Measurements from ENCODE around the gene ADCK1.

ADCK1 gene, protein sequence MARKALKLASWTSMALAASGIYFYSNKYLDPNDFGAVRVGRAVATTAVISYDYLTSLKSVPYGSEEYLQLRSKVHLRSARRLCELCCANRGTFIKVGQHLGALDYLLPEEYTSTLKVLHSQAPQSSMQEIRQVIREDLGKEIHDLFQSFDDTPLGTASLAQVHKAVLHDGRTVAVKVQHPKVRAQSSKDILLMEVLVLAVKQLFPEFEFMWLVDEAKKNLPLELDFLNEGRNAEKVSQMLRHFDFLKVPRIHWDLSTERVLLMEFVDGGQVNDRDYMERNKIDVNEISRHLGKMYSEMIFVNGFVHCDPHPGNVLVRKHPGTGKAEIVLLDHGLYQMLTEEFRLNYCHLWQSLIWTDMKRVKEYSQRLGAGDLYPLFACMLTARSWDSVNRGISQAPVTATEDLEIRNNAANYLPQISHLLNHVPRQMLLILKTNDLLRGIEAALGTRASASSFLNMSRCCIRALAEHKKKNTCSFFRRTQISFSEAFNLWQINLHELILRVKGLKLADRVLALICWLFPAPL

DNA sequence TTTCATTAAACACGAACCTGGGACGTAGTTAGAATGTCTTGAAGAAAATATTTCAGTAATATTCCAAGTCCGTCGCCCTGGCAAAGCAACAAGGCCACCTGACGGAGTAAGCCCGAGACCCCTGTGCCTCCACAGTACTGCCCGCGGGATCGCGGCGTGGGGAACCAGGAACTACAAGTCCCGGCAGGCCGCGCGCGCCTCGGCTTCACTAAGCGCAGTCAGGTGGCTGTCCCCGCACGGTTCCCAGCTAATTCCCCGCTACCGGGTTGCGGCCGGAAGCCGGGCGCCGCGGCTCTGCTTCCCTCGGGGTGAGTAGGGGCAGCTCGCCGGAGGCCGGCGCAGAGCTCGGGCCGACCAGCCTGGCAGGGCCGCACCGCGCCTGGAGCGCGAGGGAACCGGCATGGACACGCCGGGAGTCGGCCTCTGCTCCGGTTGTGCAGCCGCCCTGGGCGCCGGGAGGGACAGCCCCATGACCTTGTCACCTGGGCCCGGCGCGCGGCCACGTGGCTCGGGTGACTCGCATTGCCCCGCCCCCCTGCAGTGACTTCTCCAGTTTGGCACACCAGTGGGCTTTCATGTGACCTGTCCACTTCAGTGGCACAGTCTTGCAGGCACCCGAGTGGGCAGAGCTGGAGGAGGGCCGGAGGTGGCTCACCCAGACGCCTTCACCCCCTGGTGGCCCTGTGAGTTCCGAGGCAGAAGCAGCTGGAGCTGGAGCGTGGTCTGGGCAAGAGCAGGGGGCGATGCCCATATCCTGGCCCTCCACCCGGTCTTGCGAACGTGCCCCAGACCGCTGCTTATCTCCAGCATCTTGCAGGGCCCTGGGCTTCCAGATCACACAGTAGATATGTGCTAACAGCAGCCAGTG is at the start of gene ADCK1:
Gene ADCK1, plus strand, starts transcription at position 247 of the 868 bp plus-strand sequence. CDS start 18,870 bp downstream, outside the sequence.
- in situ Hi-C loops (cut with HindIII; ENCODE audit: low sequenced_read_pairs) = no loop called here
- DNase-seq (ENCODE audit: low read depth) = peak; percentile 11
- TF ChIP-seq, protein P1, sequence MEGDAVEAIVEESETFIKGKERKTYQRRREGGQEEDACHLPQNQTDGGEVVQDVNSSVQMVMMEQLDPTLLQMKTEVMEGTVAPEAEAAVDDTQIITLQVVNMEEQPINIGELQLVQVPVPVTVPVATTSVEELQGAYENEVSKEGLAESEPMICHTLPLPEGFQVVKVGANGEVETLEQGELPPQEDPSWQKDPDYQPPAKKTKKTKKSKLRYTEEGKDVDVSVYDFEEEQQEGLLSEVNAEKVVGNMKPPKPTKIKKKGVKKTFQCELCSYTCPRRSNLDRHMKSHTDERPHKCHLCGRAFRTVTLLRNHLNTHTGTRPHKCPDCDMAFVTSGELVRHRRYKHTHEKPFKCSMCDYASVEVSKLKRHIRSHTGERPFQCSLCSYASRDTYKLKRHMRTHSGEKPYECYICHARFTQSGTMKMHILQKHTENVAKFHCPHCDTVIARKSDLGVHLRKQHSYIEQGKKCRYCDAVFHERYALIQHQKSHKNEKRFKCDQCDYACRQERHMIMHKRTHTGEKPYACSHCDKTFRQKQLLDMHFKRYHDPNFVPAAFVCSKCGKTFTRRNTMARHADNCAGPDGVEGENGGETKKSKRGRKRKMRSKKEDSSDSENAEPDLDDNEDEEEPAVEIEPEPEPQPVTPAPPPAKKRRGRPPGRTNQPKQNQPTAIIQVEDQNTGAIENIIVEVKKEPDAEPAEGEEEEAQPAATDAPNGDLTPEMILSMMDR (IDR thresholded peaks at IDR 0.05; ENCODE audit: low read depth, low read length, missing control alignments) = peak; percentile 26
- peak within 1 kb of the TSS; percentile 74 for H3K4me3 ChIP-seq (ENCODE audit: low read depth, low read length)

DNA sequence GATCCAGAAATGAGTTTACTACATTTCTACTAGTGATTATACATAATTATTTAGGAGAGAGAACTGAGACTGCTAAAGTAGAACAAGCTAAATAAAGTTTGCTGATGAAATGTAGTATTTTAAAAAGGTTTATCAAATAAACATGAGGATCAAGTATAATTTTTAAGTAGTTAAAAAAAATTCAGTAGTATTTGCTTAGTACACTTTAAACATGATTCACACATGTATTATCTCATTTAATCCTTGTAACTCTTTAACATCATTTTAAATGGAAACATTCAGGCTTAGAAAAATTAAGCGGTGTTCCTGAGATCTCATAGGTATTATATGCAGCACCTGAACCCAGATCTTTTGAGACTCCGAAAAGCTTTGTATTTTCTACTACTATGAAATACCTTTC is 47.6 kb upstream of the ADCK1 start:
- in situ Hi-C loops (cut with HindIII; ENCODE audit: low sequenced_read_pairs) = no loop called here
- H3K4me3 ChIP-seq (ENCODE audit: low read depth, low read length) = no peak overlapping the region
- DNase-seq (ENCODE audit: low read depth) = no peak
- TF ChIP-seq, protein P1 (IDR thresholded peaks at IDR 0.05; ENCODE audit: low read depth, low read length, missing control alignments) = no peak

DNA sequence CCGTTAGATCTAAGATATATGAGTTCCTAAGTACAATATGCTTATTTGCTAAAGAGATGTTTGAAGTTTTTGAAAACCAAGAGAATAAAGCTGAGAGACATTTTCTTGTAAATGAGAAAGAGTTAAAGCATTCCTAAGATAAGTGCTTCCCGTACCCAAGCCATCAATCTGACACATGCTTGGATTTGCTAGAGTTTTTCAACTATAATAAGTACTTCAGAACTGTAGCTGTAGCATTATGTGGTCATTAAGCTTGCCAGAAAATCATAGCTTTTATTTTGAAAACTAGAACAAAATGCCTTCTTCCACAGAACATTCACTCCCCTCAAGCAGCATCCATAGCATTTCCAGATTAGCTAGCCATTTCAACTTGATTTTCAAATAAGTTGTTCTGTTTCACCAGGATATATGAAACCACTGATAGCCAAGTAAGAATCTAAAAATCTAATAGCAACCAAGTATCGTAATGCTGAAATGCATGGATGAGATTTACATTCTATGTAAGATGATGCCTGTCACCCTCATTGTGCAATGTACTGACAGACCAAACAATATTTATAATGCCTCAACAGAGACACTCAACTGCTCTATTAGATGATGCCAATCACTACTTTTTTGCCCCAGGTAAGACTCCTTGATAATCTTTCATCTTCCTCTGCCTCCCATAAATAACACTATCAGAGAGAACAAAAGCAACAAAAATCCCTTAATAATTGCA is 47.0 kb upstream of the ADCK1 start:
- in situ Hi-C loops (cut with HindIII; ENCODE audit: low sequenced_read_pairs) = no loop called here

DNA sequence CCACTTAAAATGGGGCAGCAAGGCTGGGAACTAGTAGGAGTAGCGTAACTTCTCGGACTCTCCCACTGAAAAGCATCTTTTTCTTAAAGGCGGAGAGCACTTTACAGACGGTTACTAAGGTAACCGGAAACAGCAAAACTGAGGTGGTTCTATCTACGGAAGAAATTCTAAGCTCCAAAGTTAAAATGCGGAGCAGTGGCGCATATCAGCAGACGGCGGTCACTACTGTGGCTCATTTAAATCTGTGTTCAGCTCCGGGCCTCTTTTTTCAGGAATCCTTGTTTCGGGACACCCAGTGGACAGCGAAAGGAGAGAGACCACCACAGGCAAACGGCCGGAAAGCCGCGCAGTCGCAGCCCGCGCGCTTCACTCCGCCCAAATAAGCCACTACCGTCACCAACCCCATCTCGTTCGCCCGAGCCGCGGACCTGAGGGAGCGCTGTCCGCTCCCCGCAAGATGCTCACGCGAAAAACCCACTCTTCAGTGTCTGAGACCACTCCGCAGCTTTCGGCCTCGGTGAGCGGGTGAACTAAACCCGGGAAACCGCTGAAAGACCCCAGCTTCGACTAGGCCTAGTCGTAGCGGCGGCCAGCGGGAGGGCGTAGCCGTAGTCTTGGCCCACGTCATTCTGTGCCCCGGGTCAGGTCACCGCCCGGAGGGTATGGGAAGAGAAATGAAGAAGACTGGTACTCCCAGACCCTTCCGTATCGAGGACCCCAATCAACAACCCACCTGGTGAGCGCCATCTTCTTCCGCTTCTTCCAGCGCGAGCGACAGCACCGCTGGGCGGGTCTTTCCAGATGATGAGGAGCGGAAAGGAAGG is 39.3 kb upstream of the ADCK1 start, which contains the start of gene SNW1:
Gene SNW1, minus strand, starts transcription at position 776 of the 824 bp plus-strand sequence. Its CDS starts 29 bp downstream, at position 747.
- in situ Hi-C loops (cut with HindIII; ENCODE audit: low sequenced_read_pairs) = no loop called here
- peak within 1 kb of the TSS; percentile 89 for H3K4me3 ChIP-seq (ENCODE audit: low read depth, low read length)
- TF ChIP-seq, protein P1 (IDR thresholded peaks at IDR 0.05; ENCODE audit: low read depth, low read length, missing control alignments) = no peak
- peak; percentile 87 for DNase-seq (ENCODE audit: low read depth)

More for the DNA sequence above, 47.0 kb upstream of the ADCK1 start:
- no peak overlapping the region for H3K4me3 ChIP-seq (ENCODE audit: low read depth, low read length)
- no peak for DNase-seq (ENCODE audit: low read depth)
- TF ChIP-seq, protein P1 (IDR thresholded peaks at IDR 0.05; ENCODE audit: low read depth, low read length, missing control alignments) = no peak

DNA sequence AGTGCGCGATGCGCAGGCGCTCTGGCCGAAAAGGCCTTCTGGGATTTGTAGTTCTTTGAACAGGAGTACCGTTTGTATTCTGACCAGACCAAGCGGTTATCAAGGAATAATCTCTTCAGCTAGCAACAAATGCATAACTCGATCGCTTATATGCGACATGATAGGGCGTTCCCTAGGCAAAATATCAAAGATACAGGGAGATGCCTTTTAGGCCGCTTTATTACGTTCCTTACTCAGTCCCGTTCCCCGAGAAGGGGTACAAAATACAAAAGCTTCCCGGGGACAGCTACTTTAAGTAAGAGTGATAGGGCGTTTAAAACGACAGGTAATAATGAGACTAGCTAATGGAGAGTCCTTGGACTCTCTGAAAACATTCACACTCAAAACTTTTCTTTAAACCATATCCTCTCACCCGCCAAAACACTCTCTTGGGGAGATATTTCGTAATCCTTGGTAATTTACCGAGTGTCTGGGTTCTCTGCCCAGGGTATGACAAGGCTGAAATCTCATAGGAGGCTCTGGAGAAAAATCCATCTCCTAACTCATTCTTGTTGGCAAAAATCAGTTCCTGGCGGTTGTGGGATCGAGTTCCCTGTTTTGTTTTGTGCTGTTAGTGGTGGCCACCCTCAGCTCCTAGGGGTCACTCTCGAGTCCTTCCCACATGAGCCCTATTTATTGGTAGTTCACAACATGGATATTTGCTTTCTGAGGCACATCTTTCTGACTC is 38.5 kb upstream of the ADCK1 start:
- TF ChIP-seq, protein P1 (IDR thresholded peaks at IDR 0.05; ENCODE audit: low read depth, low read length, missing control alignments) = peak; percentile 28
- in situ Hi-C loops (cut with HindIII; ENCODE audit: low sequenced_read_pairs) = no loop called here
- H3K4me3 ChIP-seq (ENCODE audit: low read depth, low read length) = peak overlapping the region; percentile 89
- peak; percentile 16 for DNase-seq (ENCODE audit: low read depth)
